ENCODE results near the gene FLNB. TPM values are rescaled to one million over a fixed set of nuclear protein-coding genes. Genes with fewer than 3 reads are reported as not detected.
A peak's percentile ranks its signal among the peaks of the same experiment; 100 is the strongest.

Gene FLNB
- total and polyA plus RNA-seq, 12 donors = 84.6 to 278 (median 131) TPM

DNA sequence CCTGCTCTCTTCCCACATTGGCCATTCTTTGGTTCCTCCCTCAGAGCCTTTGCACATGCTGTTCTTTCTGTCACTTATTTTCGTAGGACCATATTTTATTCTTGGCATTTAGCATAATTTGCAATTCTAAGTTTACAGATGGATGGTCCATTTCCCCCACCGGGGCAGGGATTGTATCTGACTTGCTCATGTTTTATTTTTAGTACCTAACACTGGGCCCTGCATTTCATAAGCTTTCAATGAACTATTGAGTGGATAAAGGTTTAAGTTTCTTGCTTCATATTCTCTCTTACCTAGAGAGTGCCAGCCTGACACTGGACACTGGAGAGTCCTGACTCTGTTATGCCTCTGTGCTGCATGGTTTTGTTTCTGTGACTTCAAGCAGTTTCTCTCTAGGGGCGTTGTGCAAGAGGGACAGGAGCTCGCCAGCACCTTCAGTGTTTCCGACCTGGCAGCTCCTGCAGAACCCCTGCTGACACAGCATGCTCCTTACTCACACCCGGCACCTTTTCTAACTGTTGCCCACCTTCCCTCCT lies 87.4 kb downstream of the FLNB start:
- Histone ChIP-seq H3K9me3 (replicated peaks in 1 of 3) (no peaks in the 10 kb centered on the region), H3K27me3 (no peaks in the 10 kb centered on the region), H3K4me3 (no peak overlapping the region), H3K36me3 (replicated peaks in 1 of 2) (peaks cover 0 to 28% of the 10 kb centered on the region in 2 donors), H3K4me1 (replicated peaks in 1 of 2) (no peaks in the 10 kb centered on the region), H3K27ac (no peak overlapping the region)
- DNase-seq = peak in 1 of 7 donors; percentile 34
- intact Hi-C loops (cut with DNase I) = no loop called here
- 76 to 86% (median 83%) methylated on average over 5 to 6 of the region's 6 CpGs for WGBS, 4 donors
- TF ChIP-seq, protein P1, sequence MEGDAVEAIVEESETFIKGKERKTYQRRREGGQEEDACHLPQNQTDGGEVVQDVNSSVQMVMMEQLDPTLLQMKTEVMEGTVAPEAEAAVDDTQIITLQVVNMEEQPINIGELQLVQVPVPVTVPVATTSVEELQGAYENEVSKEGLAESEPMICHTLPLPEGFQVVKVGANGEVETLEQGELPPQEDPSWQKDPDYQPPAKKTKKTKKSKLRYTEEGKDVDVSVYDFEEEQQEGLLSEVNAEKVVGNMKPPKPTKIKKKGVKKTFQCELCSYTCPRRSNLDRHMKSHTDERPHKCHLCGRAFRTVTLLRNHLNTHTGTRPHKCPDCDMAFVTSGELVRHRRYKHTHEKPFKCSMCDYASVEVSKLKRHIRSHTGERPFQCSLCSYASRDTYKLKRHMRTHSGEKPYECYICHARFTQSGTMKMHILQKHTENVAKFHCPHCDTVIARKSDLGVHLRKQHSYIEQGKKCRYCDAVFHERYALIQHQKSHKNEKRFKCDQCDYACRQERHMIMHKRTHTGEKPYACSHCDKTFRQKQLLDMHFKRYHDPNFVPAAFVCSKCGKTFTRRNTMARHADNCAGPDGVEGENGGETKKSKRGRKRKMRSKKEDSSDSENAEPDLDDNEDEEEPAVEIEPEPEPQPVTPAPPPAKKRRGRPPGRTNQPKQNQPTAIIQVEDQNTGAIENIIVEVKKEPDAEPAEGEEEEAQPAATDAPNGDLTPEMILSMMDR (IDR thresholded peaks at IDR 0.05) = no peak
- TF ChIP-seq POLR2A (IDR thresholded peaks at IDR 0.05) = no peak

DNA sequence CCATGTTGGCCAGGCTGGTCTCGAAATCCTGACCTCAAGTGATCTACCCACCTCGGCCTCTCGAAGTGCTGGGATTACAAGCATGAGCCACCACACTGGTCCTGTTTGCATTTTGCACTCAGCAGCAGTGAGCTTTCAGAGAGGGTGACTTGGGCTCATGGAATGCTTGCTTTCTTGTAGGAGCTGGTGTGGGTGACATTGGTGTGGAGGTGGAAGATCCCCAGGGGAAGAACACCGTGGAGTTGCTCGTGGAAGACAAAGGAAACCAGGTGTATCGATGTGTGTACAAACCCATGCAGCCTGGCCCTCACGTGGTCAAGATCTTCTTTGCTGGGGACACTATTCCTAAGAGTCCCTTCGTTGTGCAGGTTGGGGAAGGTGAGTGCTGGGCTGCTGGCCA lies 90.3 kb downstream of the FLNB start:
- Histone ChIP-seq H3K27me3 (no peaks in the 10 kb centered on the region), H3K4me3 (no peak overlapping the region), H3K4me1 (replicated peaks in 1 of 2) (peaks cover 6 to 21% of the 10 kb centered on the region in 2 donors), H3K36me3 (replicated peaks in 1 of 2) (peaks cover 0 to 28% of the 10 kb centered on the region in 2 donors), H3K27ac (no peak overlapping the region), H3K9me3 (replicated peaks in 1 of 3) (no peaks in the 10 kb centered on the region)
- 93 to 97% (median 96%) methylated on average over 8 of the region's 8 CpGs for WGBS, 4 donors
- DNase-seq = no peak
- TF ChIP-seq POLR2A (IDR thresholded peaks at IDR 0.05) = no peak
- TF ChIP-seq, protein P1 (IDR thresholded peaks at IDR 0.05) = no peak
- intact Hi-C loops (cut with DNase I) = no loop called here

DNA sequence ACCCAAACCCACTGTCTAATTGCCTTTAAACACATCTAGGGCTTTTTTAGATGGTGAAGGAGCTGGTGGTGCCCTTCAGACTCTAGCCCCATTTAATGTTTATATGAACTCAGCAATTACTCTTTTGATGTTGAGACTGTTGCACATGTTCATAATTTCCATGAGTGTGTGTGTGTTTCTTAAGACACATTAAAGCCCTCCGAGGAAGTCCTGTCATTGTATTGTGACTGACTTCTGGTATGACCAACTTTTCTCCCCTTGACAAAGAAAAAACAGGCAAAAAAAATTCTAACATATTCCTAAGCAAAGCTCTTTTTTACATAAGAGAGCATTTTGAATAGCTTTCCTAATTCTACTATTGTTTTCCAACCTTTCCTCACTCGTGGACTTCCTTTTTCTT lies 91.6 kb downstream of the FLNB start:
- TF ChIP-seq POLR2A (IDR thresholded peaks at IDR 0.05) = no peak
- TF ChIP-seq, protein P1 (IDR thresholded peaks at IDR 0.05) = no peak
- intact Hi-C loops (cut with DNase I) = loop anchor here in 1 of 2 donors (10.0 kb wide), 1 partner anchor 85 kb away; no protein-coding TSS in a partner anchor
- peaks cover 0 to 28% of the 10 kb centered on the region in 2 donors for H3K36me3 ChIP-seq (replicated peaks in 1 of 2)
- H3K4me1 ChIP-seq (replicated peaks in 1 of 2) = peaks cover 11 to 29% of the 10 kb centered on the region in 2 donors
- 80 to 89% (median 83%) methylated on average over 2 of the region's 2 CpGs for WGBS, 4 donors
- H3K9me3 ChIP-seq (replicated peaks in 1 of 3) = no peaks in the 10 kb centered on the region
- no peak for DNase-seq
- H3K27me3 ChIP-seq = no peaks in the 10 kb centered on the region
- H3K4me3 ChIP-seq = no peak overlapping the region
- no peak overlapping the region for H3K27ac ChIP-seq

DNA sequence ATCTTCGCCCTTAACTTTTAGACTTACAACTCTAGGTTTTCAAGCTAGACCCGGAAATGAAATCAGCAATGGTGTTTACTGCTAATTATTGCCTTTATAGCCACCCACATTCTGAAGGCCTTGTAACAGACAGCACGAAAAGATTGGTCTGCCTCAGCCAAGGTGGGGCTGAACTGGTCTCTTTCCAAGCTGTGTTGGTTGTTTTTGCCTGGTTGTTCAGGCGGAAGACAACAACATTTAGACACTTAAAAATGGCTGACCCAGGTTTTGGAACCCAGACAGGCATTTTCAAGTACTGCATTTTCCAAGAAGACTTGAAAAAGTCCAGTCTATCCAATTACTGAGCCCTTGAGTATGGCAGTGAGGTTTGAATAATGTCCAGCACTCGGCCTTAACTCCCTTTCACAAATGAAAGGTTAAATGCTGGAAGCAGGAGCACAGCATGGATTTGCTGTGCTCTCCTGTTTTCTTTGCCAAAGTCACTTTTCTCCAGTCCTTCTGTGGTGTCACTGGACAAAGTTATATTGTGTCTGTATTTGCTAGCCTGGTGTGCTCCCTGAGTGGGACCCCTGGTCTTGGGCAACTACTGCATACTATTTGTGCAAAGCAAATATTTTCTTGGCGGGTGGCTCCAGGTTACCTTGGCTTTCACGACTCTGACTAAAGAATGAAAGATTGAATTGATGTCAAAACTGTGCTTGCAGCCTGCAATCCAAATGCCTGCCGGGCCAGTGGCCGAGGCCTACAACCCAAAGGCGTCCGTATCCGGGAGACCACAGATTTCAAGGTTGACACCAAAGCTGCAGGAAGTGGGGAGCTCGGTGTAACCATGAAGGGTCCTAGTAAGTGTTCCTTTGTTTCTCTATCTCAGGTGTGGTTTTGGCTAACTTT lies 93.5 kb downstream of the FLNB start:
- peaks cover 0 to 17% of the 10 kb centered on the region in 2 donors for H3K36me3 ChIP-seq (replicated peaks in 1 of 2)
- no peak overlapping the region for H3K4me3 ChIP-seq
- DNase-seq = peak in 5 of 7 donors; percentile 28 to 61 (median 52)
- H3K4me1 ChIP-seq (replicated peaks in 1 of 2) = peaks cover 11 to 29% of the 10 kb centered on the region in 2 donors
- 55 to 67% (median 62%) methylated on average over 13 of the region's 13 CpGs for WGBS, 4 donors
- no peaks in the 10 kb centered on the region for H3K9me3 ChIP-seq (replicated peaks in 1 of 3)
- TF ChIP-seq, protein P1 (IDR thresholded peaks at IDR 0.05) = no peak
- TF ChIP-seq POLR2A (IDR thresholded peaks at IDR 0.05) = no peak
- no peaks in the 10 kb centered on the region for H3K27me3 ChIP-seq
- intact Hi-C loops (cut with DNase I) = loop anchor here in 1 of 2 donors (10.0 kb wide), 1 partner anchor 87 kb away; no protein-coding TSS in a partner anchor
- peak overlapping the region; percentile 35 to 93 (median 87) for H3K27ac ChIP-seq

Data from adrenal gland (tissue), 12 donors.